Activated CD4-positive, CD25-positive, alpha-beta regulatory T cell treated with anti-CD3 and anti-CD28 coated beads, Interleukin-2, amount 50 U/mL, for 72 hours (primary cell): ENCODE results near the gene F11.
"Not testable (repeated sequence)": the region's sequence is repeated elsewhere in the genome, so short reads cannot be mapped to it uniquely, and the experiment has no call there.

Experiments
- DNase-seq: peaks from one replicate; pipeline ENCODE4 v3.0.0; 2021

F11 gene

GRCh38 chr4:186304216-186304615 lies 38.2 kb downstream of the F11 start:
- no peak for DNase-seq

- DNase-seq: no peak
These were observed 39.0 kb downstream of the F11 start for GRCh38 chr4:186304866-186305505.

GRCh38 chr4:186307497-186307896 lies 41.5 kb downstream of the F11 start:
- DNase-seq: no peak

GRCh38 chr4:186307916-186308315 lies 41.9 kb downstream of the F11 start:
- DNase-seq: no peak

DNA sequence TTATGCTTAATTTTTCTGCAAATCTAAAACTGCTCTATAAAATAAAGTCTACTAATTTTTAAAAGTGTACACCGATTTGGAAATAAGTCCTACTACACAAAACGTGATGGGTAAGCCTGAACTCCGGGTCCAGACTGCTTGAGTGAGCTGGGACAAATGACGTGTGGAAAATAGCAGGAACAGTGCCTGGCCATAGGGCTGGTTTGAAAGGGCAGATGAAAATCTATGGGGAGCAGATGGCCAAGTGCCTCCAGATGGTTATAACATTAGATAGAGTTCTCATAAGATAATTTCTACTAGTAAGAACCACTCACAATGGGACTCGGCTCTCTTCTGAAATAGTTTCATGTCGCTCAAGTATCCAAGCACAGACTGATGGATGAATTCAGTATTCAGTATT lies 52.5 kb downstream of the F11 start:
- DNase-seq: no peak

DNA sequence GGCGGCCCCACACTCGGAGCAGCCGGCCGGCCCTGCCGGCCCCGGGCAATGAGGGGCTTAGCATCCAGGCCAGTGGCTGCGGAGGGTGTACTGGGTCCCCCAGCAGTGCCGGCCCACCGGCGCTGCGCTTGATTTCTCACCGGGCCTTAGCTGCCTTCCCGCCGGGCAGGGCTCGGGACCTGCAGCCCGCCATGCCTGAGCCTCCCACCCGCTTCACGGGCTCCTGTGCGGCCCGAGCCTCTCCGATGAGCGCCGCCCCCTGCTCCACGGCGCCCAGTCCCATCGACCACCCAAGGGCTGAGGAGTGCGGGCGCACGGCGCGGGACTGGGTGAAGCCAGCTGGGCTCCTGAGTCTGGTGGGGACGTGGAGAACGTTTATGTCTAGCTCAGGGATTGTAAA lies 58.7 kb downstream of the F11 start:
- DNase-seq: not testable (repeated sequence)

DNA sequence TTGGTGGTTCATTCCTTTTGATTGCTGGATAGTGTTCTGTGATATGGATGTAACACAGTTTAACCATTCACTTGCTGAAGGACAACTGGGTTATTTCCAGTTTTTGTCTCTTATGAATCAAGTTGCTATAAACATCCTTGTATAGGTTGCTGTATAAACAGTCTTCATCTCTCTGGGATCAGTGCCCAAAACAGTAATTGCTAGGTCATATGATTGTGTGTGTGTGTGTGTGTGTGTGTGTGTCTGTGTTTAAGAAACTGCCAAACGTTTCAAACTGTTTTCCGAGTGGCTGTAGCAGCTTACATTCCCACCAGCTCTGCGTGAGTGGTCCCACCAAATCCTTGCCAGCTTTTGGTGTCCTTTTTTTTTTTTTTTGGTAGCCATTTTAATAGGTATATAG lies 60.4 kb downstream of the F11 start:
- DNase-seq: no peak

- no peak for DNase-seq
These were observed 63.4 kb downstream of the F11 start for GRCh38 chr4:186329372-186329771.

DNA sequence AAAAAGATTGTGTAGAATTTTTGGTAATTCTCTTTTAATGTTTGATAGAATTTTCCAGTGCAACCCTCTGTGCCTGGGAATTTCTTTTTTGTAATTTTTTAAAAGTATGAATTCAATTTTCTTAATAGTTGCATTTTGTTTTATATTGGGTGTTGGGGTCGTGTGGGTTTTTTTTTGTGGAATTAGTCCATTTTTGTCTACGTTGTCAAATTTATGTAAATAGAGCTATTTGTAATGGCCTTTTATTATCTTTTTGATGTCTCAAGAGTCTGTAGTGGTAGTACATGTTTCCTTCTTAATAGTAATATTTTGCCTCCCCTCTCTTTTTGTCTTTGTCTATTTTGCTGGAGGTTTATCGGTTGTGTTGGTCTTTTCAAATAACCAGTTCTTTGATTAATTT lies 64.4 kb downstream of the F11 start:
- no peak for DNase-seq

DNA sequence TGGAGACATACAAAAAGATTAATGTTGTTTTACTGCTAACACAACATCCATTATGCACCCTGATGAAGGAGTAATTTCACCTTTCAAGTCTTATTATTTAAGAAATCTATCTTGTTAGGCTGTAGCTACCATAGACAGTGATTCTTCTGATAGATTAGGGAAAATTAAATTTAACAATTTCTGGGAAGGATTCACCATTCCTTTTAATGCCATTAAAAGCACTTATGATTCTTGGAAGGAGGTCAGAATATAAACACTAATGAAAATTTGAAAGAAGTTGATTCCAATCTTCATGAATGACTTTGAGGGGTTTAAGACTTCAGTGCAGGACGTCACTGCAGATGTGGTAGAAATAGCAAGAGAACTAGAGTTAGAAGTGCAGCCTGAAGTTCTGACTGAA lies 69.8 kb downstream of the F11 start:
- no peak for DNase-seq
